Liver (tissue), 3 donors: ENCODE data around the gene KRTAP17-1.
"Not testable (repeated sequence)": the region's sequence is repeated elsewhere in the genome, so short reads cannot be mapped to it uniquely, and the experiment has no call there.

Experiments
- EGR1 ChIP-seq, 2 donors: IDR thresholded peaks; 2 replicates each; pipeline ENCODE4 v1.6.1; 2016 to 2018; ENCODE audit warnings: antibody characterized with exemption in 2 of 2, low read depth in 2 of 2
- GABPA ChIP-seq, 2 donors: IDR thresholded peaks in 1 of 2; conservative IDR thresholded peaks in 1 of 2; 2 replicates each; pipeline ENCODE4 v1.6.1; 2016; ENCODE audit warnings: antibody characterized with exemption in 2 of 2, mild to moderate bottlenecking in 1 of 2, moderate library complexity in 1 of 2
- HNF4G ChIP-seq: IDR thresholded peaks from 2 replicates; pipeline ENCODE4 v1.6.1; 2016; ENCODE audit warnings: antibody characterized with exemption
- RAD21 ChIP-seq, 2 donors: IDR thresholded peaks; 2 replicates each; pipeline ENCODE4 v1.6.1; 2016; ENCODE audit warnings: antibody characterized with exemption in 2 of 2, mild to moderate bottlenecking in 2 of 2
- SP1 ChIP-seq: IDR thresholded peaks from 2 replicates; pipeline ENCODE4 v1.6.1; 2018; ENCODE audit warnings: antibody characterized with exemption, mild to moderate bottlenecking
- TF ChIP-seq, protein P1 (sequence below): fragments of 150-350 bp; IDR thresholded peaks from 2 replicates; pipeline ENCODE4 v1.5.1; 2017; ENCODE audit warnings: improper control_type of control experiment, low read depth, low read length; ENCODE audit not compliant: missing input control
- TF ChIP-seq, protein P2 (sequence below): IDR thresholded peaks from 2 replicates; pipeline ENCODE4 v1.6.1; 2016; ENCODE audit warnings: antibody characterized with exemption
- TF ChIP-seq, protein P3 (sequence below): IDR thresholded peaks from 2 replicates; pipeline ENCODE4 v1.6.1; 2016; ENCODE audit warnings: antibody characterized with exemption
- donor health status: healthy.
- donor health status: healthy.

DNA sequence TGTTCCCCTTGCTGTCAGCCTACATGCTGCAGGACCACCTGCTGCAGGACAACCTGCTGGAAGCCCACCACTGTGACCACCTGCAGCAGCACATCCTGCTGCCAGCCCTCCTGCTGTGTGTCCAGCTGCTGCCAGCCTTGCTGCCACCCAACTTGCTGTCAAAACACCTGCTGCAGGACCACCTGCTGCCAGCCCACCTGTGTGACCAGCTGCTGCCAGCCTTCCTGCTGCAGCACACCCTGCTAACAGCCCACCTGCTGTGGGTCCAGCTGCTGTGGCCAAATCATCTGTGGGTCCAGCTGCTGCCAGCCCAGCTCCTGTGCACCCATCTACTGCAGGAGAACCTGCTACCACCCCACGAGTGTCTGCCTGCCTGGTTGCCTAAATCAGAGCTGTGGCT is 44.2 kb downstream of the KRTAP17-1 start:
- TF ChIP-seq, protein P1, sequence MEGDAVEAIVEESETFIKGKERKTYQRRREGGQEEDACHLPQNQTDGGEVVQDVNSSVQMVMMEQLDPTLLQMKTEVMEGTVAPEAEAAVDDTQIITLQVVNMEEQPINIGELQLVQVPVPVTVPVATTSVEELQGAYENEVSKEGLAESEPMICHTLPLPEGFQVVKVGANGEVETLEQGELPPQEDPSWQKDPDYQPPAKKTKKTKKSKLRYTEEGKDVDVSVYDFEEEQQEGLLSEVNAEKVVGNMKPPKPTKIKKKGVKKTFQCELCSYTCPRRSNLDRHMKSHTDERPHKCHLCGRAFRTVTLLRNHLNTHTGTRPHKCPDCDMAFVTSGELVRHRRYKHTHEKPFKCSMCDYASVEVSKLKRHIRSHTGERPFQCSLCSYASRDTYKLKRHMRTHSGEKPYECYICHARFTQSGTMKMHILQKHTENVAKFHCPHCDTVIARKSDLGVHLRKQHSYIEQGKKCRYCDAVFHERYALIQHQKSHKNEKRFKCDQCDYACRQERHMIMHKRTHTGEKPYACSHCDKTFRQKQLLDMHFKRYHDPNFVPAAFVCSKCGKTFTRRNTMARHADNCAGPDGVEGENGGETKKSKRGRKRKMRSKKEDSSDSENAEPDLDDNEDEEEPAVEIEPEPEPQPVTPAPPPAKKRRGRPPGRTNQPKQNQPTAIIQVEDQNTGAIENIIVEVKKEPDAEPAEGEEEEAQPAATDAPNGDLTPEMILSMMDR: not testable (repeated sequence)
- not testable (repeated sequence) for TF ChIP-seq SP1; HNF4G; GABPA (IDR thresholded peaks at IDR 0.05 in 1 of 2, conservative IDR thresholded peaks at IDR 0.05 in 1 of 2); RAD21 (IDR thresholded peaks at IDR 0.05); EGR1 (IDR thresholded peaks at IDR 0.05; ENCODE audit: low read depth in 2 of 2)
- TF ChIP-seq, protein P2, sequence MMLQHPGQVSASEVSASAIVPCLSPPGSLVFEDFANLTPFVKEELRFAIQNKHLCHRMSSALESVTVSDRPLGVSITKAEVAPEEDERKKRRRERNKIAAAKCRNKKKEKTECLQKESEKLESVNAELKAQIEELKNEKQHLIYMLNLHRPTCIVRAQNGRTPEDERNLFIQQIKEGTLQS: not testable (repeated sequence)
- TF ChIP-seq, protein P3, sequence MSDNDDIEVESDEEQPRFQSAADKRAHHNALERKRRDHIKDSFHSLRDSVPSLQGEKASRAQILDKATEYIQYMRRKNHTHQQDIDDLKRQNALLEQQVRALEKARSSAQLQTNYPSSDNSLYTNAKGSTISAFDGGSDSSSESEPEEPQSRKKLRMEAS: not testable (repeated sequence)
